A549 (cell line): ENCODE measurements around the gene LCE2B. TPM values are rescaled to one million over a fixed set of nuclear protein-coding genes. Genes with fewer than 3 reads are reported as not detected.
"Not testable (repeated sequence)": the region's sequence is repeated elsewhere in the genome, so short reads cannot be mapped to it uniquely, and the experiment has no call there.

Experiments used
- ATAC-seq, 2 experiments: fragments of 200-7000 bp in 1 of 2; fragments of >200 bp in 1 of 2; cut with Nextera tagmentation in 1 of 2; cut with Tn5 transposase in 1 of 2; 3 replicates each; pipeline versions ENCODE4 v1.8.0 to v1.9.1; 2018 to 2020; ENCODE audit warnings: mild to moderate bottlenecking in 1 of 2, moderate library complexity in 1 of 2
- CTCF ChIA-PET: fragments of 300-600 bp; sonication (Branson Sonifier 250); formaldehyde crosslinking; extraction: SDS; loops from one replicate; lab custom pipeline; 2021; ENCODE audit warnings: antibody characterized with exemption, inconsistent platforms; lab: Yijun Ruan, JAX
- POLR2A ChIA-PET: fragments of 350-600 bp; formaldehyde crosslinking; extraction: SDS; loops from one replicate; lab custom pipeline; 2021; ENCODE audit warnings: antibody characterized with exemption, inconsistent platforms; lab: Yijun Ruan, JAX
- DNase-seq, 2 experiments: peaks; one replicate each; pipeline versions ENCODE4 v3.0.0 to v3.0.0-alpha.2; 2011 to 2016; ENCODE audit warnings: low read depth in 1 of 2, low spot score in 1 of 2
- FAIRE-seq: peaks from 2 replicates; lab custom pipeline; 2011; peaks lifted over from hg19 to GRCh38; lab: Jason Lieb, UNC
- H3K27ac ChIP-seq, 2 experiments: fragments of >200 bp; sonication (Bioruptor Twin); formaldehyde crosslinking; 3 replicates each; pipeline ENCODE4 v1.5.1; 2016 to 2017
- H3K4me1 ChIP-seq: fragments of >200 bp; sonication (Bioruptor Twin); formaldehyde crosslinking; 3 replicates; pipeline ENCODE4 v1.6.1; 2016
- H3K4me2 ChIP-seq: fragments of >200 bp; sonication (Bioruptor Twin); formaldehyde crosslinking; 3 replicates; pipeline ENCODE4 v1.6.1; 2016
- H3K4me3 ChIP-seq: fragments of >200 bp; sonication (Bioruptor Twin); formaldehyde crosslinking; 3 replicates; pipeline ENCODE4 v1.5.1; 2016
- H3K9me3 ChIP-seq: fragments of >200 bp; sonication (Bioruptor Twin); formaldehyde crosslinking; 3 replicates; pipeline ENCODE4 v1.6.1; 2016
- BHLHE40 ChIP-seq: IDR thresholded peaks from 2 replicates; pipeline ENCODE4 v1.6.1; 2012; ENCODE audit warnings: low read depth, low read length, inconsistent platforms
- E2F6 ChIP-seq: IDR thresholded peaks from 2 replicates; pipeline ENCODE4 v1.6.1; 2012; ENCODE audit warnings: low read depth, borderline replicate concordance
- EHMT2 ChIP-seq: fragments of 200-600 bp; sonication (generic); IDR thresholded peaks from 2 replicates; pipeline ENCODE4 v1.6.1; 2016; ENCODE audit warnings: antibody characterized with exemption, low read depth, mild to moderate bottlenecking, moderate library complexity
- EP300 ChIP-seq, 2 experiments: fragments of >200 bp; sonication (Bioruptor Twin); formaldehyde crosslinking; IDR thresholded peaks; 2 replicates in 1 of 2; 3 replicates in 1 of 2; pipeline ENCODE4 v1.6.1; 2016 to 2017
- FOSB ChIP-seq: fragments of 250-450 bp; sonication (Bioruptor Pico); IDR thresholded peaks from 2 replicates; pipeline ENCODE4 v1.5.0; 2020; ENCODE audit warnings: mild to moderate bottlenecking, moderate library complexity
- FOSL2 ChIP-seq, 2 experiments: fragments of 450-650 bp in 1 of 2; fragments of >200 bp in 1 of 2; sonication (Bioruptor Twin) in 1 of 2; formaldehyde crosslinking; IDR thresholded peaks; 2 replicates each; pipeline versions ENCODE4 v1.5.0 to v1.6.1; 2016 to 2020; ENCODE audit warnings: mild to moderate bottlenecking in 1 of 2, moderate library complexity in 1 of 2
- GATA3 ChIP-seq: IDR thresholded peaks from 2 replicates; pipeline ENCODE4 v1.6.1; 2012; ENCODE audit warnings: borderline replicate concordance
- HOXB13 ChIP-seq: fragments of 250-450 bp; sonication (Bioruptor Pico); IDR thresholded peaks from 2 replicates; pipeline ENCODE4 v1.5.0; 2020; ENCODE audit warnings: low read depth, mild to moderate bottlenecking, moderate library complexity
- KDM5A ChIP-seq: fragments of 200-600 bp; sonication (generic); IDR thresholded peaks from 2 replicates; pipeline ENCODE4 v1.6.1; 2016; ENCODE audit warnings: antibody characterized with exemption, mild to moderate bottlenecking
- MAX ChIP-seq: IDR thresholded peaks from 2 replicates; pipeline ENCODE4 v1.6.1; 2012
- NR3C1 ChIP-seq: fragments of >200 bp; sonication (Bioruptor Twin); formaldehyde crosslinking; IDR thresholded peaks from 3 replicates; pipeline ENCODE4 v1.6.1; 2017
- RARB ChIP-seq: fragments of 250-450 bp; sonication (Bioruptor Pico); IDR thresholded peaks from 2 replicates; pipeline ENCODE4 v1.8.0; 2021; ENCODE audit warnings: mild to moderate bottlenecking, moderate library complexity
- RNF2 ChIP-seq: fragments of 200-600 bp; sonication (generic); IDR thresholded peaks from 2 replicates; pipeline ENCODE4 v1.6.1; 2016; ENCODE audit warnings: low read depth, mild to moderate bottlenecking, antibody characterized with exemption, moderate library complexity, borderline replicate concordance
- TP53 ChIP-seq: fragments of 250-450 bp; sonication (Bioruptor Pico); IDR thresholded peaks from 2 replicates; pipeline ENCODE4 v1.5.0; 2021; ENCODE audit warnings: mild to moderate bottlenecking, moderate library complexity
- USF2 ChIP-seq: fragments of 450-650 bp; IDR thresholded peaks from 2 replicates; pipeline ENCODE4 v1.6.1; 2014; ENCODE audit warnings: antibody characterized with exemption
- ZFP36 ChIP-seq: fragments of 450-650 bp; IDR thresholded peaks from 2 replicates; pipeline ENCODE4 v1.6.1; 2014; ENCODE audit warnings: borderline replicate concordance; ENCODE audit not compliant: partially characterized antibody
- WGBS: methylation state at CpG from one replicate; pipeline ENCODE4 v1.1.6; 2017; ENCODE audit errors: missing lambda C conversion rate; 5-methylcytosine and 5-hydroxymethylcytosine counted together
- polyA plus RNA-seq, 4 experiments: library from polyadenylated mRNA; depleted of rRNA in 3 of 4; stranded (reverse); fragments of >200 nt; fragmentation: RNase III in 1 of 4; extraction: RNeasy Plus Mini Kit Qiagen cat#74134 plus additional on column Dnase treatment in 1 of 4; gene quantifications; 2 replicates in 3 of 4; 3 replicates in 1 of 4; pipeline ENCODE4 v1.2.3, GENCODE V29; 2011 to 2017
- TF ChIP-seq, protein P1 (sequence below): fragments of 150-350 bp; IDR thresholded peaks from 2 replicates; pipeline ENCODE4 v1.6.1; 2014; ENCODE audit warnings: low read depth, mild to moderate bottlenecking, low read length

Gene LCE2B
- polyA plus RNA-seq, 2 of the 4 experiments (the other 2 are of a cell fraction): not detected

DNA sequence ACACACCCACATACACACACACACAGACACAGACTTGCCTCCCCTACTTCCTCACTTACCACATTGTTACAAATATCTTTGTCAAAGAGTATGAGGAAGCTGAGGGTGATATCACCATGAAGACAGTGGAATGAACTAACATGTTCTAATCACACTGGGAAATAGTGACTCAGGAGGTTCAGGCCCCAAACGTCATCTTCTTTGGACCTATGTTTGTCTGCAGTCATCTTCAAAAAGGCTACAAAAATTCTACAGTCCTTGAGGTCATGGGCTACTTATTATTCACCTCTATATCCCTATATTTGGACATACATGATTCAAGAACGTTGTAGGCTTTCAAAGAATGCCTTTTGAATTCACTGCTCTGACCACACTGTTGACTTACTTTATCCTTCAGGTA lies 12.9 kb upstream of the LCE2B start:
- DNase-seq (no peak), FAIRE-seq (no peak), ATAC-seq (no peak)
- H3K9me3 ChIP-seq: no peaks in the 10 kb centered on the region
- no peak overlapping the region for H3K4me3 ChIP-seq
- no peak overlapping the region for H3K4me2 ChIP-seq
- whole genome bisulfite sequencing: 2% methylated on average over 2 of the region's 2 CpGs
- TF ChIP-seq, protein P1, sequence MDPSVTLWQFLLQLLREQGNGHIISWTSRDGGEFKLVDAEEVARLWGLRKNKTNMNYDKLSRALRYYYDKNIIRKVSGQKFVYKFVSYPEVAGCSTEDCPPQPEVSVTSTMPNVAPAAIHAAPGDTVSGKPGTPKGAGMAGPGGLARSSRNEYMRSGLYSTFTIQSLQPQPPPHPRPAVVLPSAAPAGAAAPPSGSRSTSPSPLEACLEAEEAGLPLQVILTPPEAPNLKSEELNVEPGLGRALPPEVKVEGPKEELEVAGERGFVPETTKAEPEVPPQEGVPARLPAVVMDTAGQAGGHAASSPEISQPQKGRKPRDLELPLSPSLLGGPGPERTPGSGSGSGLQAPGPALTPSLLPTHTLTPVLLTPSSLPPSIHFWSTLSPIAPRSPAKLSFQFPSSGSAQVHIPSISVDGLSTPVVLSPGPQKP: no peak
- CTCF ChIA-PET: no interaction called here
- H3K4me1 ChIP-seq: no peaks in the 10 kb centered on the region
- POLR2A ChIA-PET: no interaction called here
- H3K27ac ChIP-seq: no peak overlapping the region

DNA sequence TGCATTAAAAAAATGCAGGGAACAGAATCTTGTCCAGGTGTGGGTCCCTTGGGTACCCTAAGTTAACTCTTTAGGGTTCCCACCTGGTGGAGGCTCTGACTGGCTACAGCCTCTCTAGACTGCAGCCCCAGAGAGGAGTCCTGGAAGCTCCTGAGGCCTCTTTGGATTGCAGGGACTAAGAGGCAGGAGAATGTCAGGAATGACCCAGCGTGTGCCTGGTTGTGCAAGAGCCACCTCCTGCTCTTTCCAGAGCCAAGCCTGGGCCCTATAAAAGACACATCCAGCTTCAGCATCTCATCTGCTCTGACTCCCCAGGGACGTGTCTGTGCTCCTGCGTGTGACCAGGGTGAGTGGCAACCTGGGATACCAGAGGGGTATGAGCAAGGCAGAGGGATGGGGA lies 10.9 kb upstream of the LCE2B start, which contains the start of gene LCE2C:
TSS of gene LCE2C (plus strand) at position 297 of the 400 bp plus-strand sequence. CDS start 737 bp downstream, outside the sequence.
- H3K4me2 ChIP-seq, ATAC-seq, H3K9me3 ChIP-seq, H3K4me1 ChIP-seq, H3K4me3 ChIP-seq, FAIRE-seq, H3K27ac ChIP-seq, POLR2A ChIA-PET, DNase-seq: not testable (repeated sequence)
- CTCF ChIA-PET: interaction anchor here (1.1 kb wide), 1 partner anchor 21 kb away, joined by 3 read pairs; no protein-coding TSS in a partner anchor
- 36% methylated on average over 3 of the region's 3 CpGs for WGBS

DNA sequence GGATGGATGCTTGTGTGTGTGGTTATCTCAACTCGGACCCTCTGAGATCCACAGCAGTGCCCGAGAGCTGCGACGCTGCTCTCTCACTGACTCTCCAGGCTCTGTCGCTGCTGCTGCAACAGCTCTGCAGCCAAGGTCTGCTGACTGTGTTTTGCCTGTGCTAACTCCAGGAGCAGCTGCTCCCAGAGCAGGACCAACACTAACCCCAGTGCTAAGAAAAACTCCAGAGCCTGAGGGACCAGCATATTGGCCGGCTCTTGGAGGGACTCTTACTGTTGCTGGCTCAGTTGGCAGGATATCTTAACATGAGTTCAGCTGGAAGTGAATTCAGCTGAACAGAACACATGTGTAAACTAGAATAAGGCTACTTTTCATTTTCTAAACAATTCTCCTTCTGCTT lies 6.5 kb upstream of the LCE2B start:
- Histone ChIP-seq H3K9me3 (no peaks in the 10 kb centered on the region), H3K4me3 (no peak overlapping the region), H3K4me1 (no peaks in the 10 kb centered on the region), H3K4me2 (no peak overlapping the region), H3K27ac (no peak overlapping the region)
- WGBS: 46% methylated on average over 6 of the region's 6 CpGs
- TF ChIP-seq FOSB (CRISPR knock-in tag) (no peak), TP53 (CRISPR knock-in tag) (no peak), EP300 (IDR thresholded peaks at IDR 0.05) (no peak), BHLHE40 (no peak), MAX (no peak), ZFP36 (no peak), EHMT2 (no peak), KDM5A (no peak), GATA3 (no peak), FOSL2 (IDR thresholded peaks at IDR 0.05) (no peak), FOSL2 (CRISPR knock-in tag; IDR thresholded peaks at IDR 0.05) (no peak), E2F6 (no peak), HOXB13 (CRISPR knock-in tag) (no peak), NR3C1 (no peak), RNF2 (no peak), USF2 (no peak)
- DNase-seq: no peak
- POLR2A ChIA-PET: no interaction called here
- no peak for ATAC-seq
- FAIRE-seq: no peak
- CTCF ChIA-PET: no interaction called here

- Histone ChIP-seq H3K4me3 (no peak overlapping the region), H3K27ac (no peak overlapping the region), H3K4me1 (no peaks in the 10 kb centered on the region), H3K9me3 (no peaks in the 10 kb centered on the region), H3K4me2 (no peak overlapping the region)
- DNase-seq: no peak
- WGBS: 2% methylated on average over 2 of the region's 2 CpGs
- TF ChIP-seq RARB (CRISPR knock-in tag) (no peak), E2F6 (no peak)
- TF ChIP-seq, protein P1: no peak
- ChIA-PET CTCF (no interaction called here), POLR2A (no interaction called here)
- no peak for ATAC-seq
- no peak for FAIRE-seq
Observed at GRCh38 chr1:152681616-152682015, 4.3 kb upstream of the LCE2B start.
